ENCODE measurements around the gene CAMTA2.

GRCh38 chr17:5023588-5024147 lies 36.2 kb upstream of the CAMTA2 start:
- no peak for TF ChIP-seq CTCF (IDR thresholded peaks at IDR 0.05; ENCODE audit: insufficient read depth, low read length)
- TF ChIP-seq SPI1 (IDR thresholded peaks at IDR 0.05; ENCODE audit: borderline replicate concordance, low read depth), result no peak
- TF ChIP-seq REST (IDR thresholded peaks at IDR 0.05; ENCODE audit: insufficient replicate concordance, low read depth), result no peak
- TF ChIP-seq POLR2AphosphoS5 (IDR thresholded peaks at IDR 0.05; ENCODE audit: low read depth), result no peak

Measured in HL-60 (cell line).